HG03196 (cell line): ENCODE data around the gene HTR4.
"Not testable (repeated sequence)": the region's sequence is repeated elsewhere in the genome, so short reads cannot be mapped to it uniquely, and the experiment has no call there.

Source experiments
- ATAC-seq: cut with Tn5 transposase; IDR thresholded peaks from one replicate; pipeline ENCODE4 v1.9.1; 2021; ENCODE audit not compliant: unreplicated experiment

HTR4 gene

GRCh38 chr5:148653836-148654781, at the start of gene HTR4:
HTR4 (minus strand) TSS chr5:148654527; CDS start chr5:148637014, 17,513 bp downstream.
- no peak for ATAC-seq

- ATAC-seq: no peak
These were observed 47.8 kb upstream of the HTR4 start for GRCh38 chr5:148702019-148702596.

- ATAC-seq: no peak
These were observed 44.7 kb upstream of the HTR4 start for GRCh38 chr5:148699028-148699427.

- ATAC-seq: no peak
These were observed 43.5 kb upstream of the HTR4 start for GRCh38 chr5:148697809-148698196.

- ATAC-seq: no peak
These were observed 43.0 kb upstream of the HTR4 start for GRCh38 chr5:148697180-148697808.

- no peak for ATAC-seq
These were observed 42.1 kb upstream of the HTR4 start for GRCh38 chr5:148696187-148697036.

GRCh38 chr5:148690945-148691344, 36.6 kb upstream of the HTR4 start:
- no peak for ATAC-seq

GRCh38 chr5:148688787-148689186, 34.5 kb upstream of the HTR4 start:
- ATAC-seq: no peak

- ATAC-seq: no peak
These were observed 33.5 kb upstream of the HTR4 start for GRCh38 chr5:148687871-148688270.

- peak; percentile 90 for ATAC-seq
These were observed 33.1 kb upstream of the HTR4 start for GRCh38 chr5:148687427-148687826.

GRCh38 chr5:148686660-148687059, 32.3 kb upstream of the HTR4 start:
- ATAC-seq: no peak

- no peak for ATAC-seq
These were observed 31.3 kb upstream of the HTR4 start for GRCh38 chr5:148685520-148686134.

GRCh38 chr5:148684528-148684927, 30.2 kb upstream of the HTR4 start:
- ATAC-seq: no peak

- no peak for ATAC-seq
These were observed 29.3 kb upstream of the HTR4 start for GRCh38 chr5:148683651-148684050.

- no peak for ATAC-seq
These were observed 28.0 kb upstream of the HTR4 start for GRCh38 chr5:148682058-148683026.

GRCh38 chr5:148681157-148682057, 27.1 kb upstream of the HTR4 start:
- no peak for ATAC-seq

- not testable (repeated sequence) for ATAC-seq
These were observed 19.4 kb upstream of the HTR4 start for GRCh38 chr5:148673704-148674103.

GRCh38 chr5:148666353-148666752, 12.0 kb upstream of the HTR4 start:
- ATAC-seq: no peak
